Stimulated activated CD4-positive, alpha-beta T cell treated with anti-CD3 and anti-CD28 coated beads, Interleukin-1b, Interleukin-23, amount 100 ng/mL, for 24 hours (primary cell): ENCODE data around the gene IL18BP.

ENCODE experiments used
- DNase-seq, 4 experiments: peaks; one replicate each; pipeline ENCODE4 v3.0.0-alpha.2; 2020; ENCODE audit warnings: low read depth in 4 of 4, low spot score in 1 of 4

Gene IL18BP

GRCh38 chr11:71998649-71999310, at the start of gene IL18BP:
TSS of gene IL18BP (plus strand) at chr11:71998909. CDS start at chr11:71999985, 1,076 bp downstream.
- DNase-seq = no peak

GRCh38 chr11:71949034-71949433, 49.7 kb upstream of the IL18BP start:
- DNase-seq = no peak

DNA sequence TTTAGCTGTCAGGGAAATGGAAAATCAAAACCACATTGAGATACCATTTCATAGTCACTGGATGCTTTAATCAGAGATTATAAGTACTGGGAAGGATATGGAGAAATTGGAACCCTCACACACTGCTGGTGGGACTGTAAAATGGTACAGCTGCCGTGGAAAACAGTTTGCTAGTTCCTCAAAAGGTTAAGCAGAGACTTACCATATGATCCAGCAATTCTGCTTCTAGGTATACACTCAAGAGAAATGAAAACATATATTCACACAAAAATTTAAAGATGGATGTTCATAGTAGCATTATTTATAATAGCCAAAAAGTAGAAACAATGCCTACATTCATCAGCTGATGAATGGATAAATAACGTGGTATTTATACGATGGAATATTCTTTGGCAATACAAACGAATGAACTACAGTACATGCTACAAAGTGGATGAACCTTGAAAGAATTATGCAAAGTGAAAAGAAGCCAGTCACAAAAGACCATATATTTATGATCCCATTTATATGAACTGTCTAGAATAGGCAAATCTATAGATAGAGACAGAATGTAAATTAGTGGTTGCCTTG, 46.9 kb upstream of the IL18BP start:
- DNase-seq = no peak

GRCh38 chr11:71955898-71956456, 42.7 kb upstream of the IL18BP start:
- DNase-seq = no peak

DNA sequence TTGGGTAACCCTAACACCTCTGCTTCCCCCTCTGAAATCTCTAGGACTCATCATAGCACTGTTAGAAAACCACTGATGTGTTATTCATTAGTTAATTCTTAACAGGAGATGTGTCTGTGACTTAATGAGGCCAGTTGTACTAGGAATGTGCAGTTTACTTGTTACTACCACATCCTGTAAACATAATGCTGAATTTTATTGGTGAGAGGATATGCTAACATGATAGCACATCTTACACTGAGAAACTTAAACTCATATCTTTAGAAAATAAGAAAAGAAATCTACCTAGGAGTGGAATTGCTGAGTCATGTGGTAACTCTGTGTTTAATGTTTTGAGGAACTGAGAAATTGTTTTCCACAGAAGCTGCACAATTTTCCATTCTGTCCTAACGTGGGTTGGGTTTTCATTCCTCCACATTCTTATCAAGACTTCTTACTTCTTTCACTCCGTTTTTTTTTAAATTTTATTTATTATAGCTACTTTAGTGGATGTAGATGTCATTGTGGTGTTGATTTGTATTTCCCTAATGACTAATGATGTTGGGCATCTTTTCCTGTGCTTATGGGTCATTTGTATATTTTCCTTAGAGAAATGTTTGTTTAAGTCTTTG, 36.2 kb upstream of the IL18BP start:
- DNase-seq = no peak

GRCh38 chr11:71963468-71963867, 35.2 kb upstream of the IL18BP start:
- DNase-seq = no peak

DNA sequence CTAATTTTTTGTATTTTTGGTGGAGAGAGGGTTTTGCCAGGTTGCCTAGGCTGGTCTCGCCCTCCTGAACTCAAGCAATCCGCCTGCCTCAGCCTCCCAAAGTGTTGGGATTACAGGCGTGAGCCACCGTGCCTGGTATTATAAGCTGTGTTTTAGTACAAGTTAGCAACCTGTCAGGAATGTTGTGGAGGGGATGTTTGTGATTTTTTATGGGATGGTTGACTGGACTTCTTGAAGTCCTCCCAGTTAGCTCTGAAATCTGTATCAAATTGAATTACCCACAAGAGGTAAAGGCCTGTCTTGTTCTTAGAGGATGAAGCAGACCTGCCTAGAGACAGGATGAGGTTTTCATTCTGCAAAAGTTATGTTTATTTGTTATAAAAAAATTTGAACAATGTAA, 34.1 kb upstream of the IL18BP start:
- no peak for DNase-seq

GRCh38 chr11:71971680-71972079, 27.0 kb upstream of the IL18BP start:
- DNase-seq = no peak

GRCh38 chr11:71976551-71976950, 22.2 kb upstream of the IL18BP start:
- DNase-seq = no peak

- DNase-seq = no peak
These were observed 21.6 kb upstream of the IL18BP start for GRCh38 chr11:71977090-71977489.

DNA sequence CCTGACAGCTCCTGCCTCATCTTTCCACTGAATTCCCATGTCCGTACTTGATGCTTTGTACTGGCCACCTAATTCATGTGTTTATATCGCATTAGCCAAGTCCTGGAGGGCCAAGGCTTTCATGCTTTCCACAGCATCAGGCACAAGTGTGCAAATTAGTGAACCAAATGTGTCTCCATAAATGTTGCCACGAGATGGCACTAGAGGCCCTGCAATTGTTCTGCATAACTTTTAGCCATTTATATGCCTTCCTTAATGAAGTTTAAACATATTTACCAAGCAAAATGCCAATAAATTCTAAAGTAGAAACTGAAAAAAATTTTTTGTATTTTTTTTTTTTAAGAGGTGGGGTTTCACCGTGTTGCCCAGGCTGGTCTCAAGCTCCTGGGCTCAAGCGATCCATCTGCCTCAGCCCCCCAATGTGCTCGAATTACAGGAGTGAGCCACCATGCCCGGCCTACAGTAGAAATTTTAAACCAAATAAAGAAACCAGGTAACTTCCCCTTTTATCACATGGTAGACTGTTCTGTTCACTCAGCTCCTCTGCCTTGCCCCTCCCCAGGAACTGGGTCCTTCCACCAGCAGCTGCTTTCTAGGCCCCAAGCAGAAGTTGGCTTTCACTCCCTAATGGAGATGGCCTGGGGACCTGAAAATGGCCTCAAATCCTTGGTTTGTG, 20.8 kb upstream of the IL18BP start:
- peak in 1 of 4 experiments; percentile 20 for DNase-seq

DNA sequence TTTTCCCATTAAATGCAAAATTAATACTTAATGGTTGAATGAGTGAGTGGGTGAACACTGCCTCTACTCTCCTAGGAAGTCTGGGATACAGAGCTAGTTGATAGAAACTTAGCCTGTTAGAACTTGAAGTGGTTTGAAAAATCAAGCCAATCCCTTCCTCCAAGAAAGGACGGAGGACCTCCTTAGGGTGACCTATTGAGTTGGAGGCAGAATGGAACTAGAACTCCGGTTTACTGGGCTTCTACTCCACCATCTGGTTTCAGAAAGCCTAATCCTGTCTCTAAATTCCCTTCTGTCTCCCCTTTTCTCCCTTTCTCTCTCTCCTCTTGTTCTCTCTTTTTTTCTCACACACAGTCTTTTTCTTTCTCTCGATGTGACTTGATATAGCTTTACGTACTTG, 19.6 kb upstream of the IL18BP start:
- no peak for DNase-seq

DNA sequence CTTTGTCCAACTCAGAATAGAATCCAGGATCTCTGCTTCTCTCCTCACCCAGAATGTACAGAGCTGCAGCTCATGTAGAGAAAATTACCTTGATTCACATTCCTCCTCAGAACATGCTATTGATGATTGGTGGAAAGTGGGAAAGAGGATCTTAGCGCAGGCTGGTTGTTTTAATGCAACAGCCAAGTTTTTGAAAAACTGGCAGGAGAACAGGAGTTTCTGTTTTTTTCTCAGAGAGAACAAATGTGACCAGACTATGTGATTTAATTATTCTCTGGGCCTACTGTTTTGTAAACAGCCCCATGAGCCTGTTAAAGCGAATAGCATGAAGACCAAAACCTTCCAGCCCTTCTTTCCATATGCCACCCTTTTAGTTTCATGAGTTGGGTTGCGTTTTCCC, 19.1 kb upstream of the IL18BP start:
- DNase-seq = no peak

DNA sequence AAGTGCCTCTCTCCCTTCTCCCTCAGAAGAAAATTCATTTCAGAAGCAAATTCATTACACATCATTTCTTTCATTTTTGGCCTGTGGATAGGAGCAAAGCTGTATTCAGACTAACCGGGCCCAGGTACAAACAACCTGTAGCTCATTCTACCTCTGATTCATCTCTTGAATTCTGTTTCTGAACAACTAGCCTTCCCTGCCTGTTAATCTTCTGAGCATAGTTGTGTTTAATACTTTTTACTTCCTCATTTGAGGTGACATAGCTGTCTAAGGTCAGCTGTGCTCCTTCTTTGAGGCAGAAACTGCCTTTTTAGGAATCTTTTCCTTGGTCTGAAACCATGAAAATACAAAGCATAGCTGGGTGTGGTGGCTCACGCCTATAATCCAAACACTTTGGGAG, 12.6 kb upstream of the IL18BP start:
- no peak for DNase-seq

DNA sequence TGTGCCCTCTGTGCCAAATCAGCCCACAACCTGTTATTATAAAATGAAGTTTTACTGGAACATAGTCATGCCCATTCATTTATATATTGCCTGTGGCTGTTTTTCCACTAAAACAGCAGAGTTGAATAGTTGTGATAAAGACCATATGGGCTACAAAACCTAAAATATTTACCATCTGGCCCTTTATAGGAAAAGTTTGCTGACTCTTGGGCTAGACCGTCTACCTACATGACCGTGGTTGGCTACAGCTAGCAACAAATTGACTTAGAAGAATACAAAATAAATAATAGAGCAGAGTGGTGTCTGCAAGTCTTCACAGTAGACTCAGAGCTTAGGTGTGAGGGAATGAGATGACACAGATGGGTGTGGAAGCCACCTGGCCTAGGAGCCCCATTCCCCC, 11.2 kb upstream of the IL18BP start:
- no peak for DNase-seq

- DNase-seq = no peak
These were observed 10.7 kb upstream of the IL18BP start for GRCh38 chr11:71988050-71988449.

DNA sequence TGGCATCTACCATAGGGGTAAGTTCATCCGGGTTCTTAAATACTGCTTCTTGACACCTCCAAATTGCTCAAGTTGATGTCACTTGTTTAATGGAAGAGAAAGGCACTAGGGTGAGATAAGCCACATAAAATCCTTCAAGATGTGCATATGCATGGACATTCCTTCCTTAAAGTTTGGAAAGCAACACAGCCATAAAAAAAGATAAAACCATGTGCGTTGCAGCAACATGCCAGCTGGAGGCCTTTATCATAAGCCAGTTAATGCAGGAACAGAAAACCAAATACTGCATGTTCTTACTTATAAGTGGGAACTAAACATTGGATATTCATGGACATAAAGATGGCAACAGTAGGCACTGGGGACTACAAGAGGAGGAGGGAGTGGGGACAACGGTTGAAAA, 8.0 kb upstream of the IL18BP start:
- DNase-seq = no peak

- no peak for DNase-seq
These were observed 7.2 kb upstream of the IL18BP start for GRCh38 chr11:71991494-71991893.

GRCh38 chr11:71992136-71992730, 6.5 kb upstream of the IL18BP start:
- DNase-seq = no peak

DNA sequence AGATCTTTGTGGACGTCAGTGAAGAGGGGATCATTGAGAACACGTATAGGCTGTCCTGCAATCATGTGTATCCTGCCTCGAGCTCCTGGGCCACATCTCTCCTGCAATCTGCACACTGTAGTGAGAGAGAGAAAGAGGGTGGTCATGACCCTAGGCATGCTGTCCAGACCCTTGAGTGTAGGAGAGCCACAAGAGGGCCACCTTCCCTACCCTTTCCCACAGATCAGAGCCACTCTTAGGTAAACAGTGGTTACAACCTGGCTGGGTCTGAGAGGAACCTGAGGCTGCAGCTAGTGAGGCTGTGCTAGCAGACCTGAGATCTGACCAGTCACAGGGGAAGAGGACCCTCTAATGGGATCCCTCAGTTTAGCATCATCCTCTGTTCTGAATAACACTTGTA, 3.9 kb upstream of the IL18BP start:
- no peak for DNase-seq

DNA sequence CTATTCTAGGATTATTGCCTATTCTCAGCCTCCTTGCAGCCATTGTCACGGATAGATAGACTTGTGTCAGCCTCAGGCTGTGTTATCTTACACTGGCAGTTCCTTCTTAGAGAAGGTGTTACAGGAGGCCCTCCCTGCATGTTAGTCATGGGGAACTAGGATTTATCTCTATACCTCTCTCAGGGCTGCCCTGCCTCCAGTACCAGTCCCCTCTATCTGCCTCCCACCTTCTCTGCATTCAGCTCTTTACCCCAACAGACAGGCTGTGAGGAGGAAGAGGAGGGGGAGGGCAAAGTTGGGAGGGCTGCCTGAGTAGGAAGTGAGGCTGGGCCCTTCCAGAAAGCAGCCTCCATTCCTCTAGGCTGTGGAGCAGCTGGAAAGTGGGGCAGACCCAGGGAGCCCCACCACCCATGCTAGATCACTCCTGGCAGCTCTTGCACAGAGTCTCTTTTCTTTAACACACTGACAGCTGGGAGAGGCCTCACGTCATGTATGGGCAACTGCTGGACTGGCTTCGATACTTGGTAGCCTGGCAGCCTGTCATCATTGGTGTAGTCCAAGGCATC, 2.9 kb upstream of the IL18BP start:
- DNase-seq = no peak
